ENCODE results near the gene SLC38A4. TPM values are rescaled to one million over a fixed set of nuclear protein-coding genes. Genes with fewer than 3 reads are reported as not detected.

SLC38A4 gene
- total and polyA plus RNA-seq, 8 donors = 0.12 to 16.7 (median 8.4) TPM; not detected in 4

- H3K4me1 ChIP-seq = no peaks in the 10 kb centered on the region
- peaks cover 0 to 4% (median 0%) of the 10 kb centered on the region in 4 donors for H3K9me3 ChIP-seq
- no peak overlapping the region for H3K4me3 ChIP-seq
- no peaks in the 10 kb centered on the region for H3K36me3 ChIP-seq
- peak in 1 of 2 donors; percentile 32 for DNase-seq
- H3K27me3 ChIP-seq = no peaks in the 10 kb centered on the region
- intact Hi-C loops (cut with DNase I; ENCODE audit: low total_unique reads) = no loop called here
- WGBS, 5 donors = 55 to 69% (median 62%) methylated on average over 3 of the region's 3 CpGs
- no peak for TF ChIP-seq POLR2AphosphoS5 (IDR thresholded peaks at IDR 0.05)
- TF ChIP-seq POLR2A (IDR thresholded peaks at IDR 0.05) = no peak
- H3K27ac ChIP-seq = no peak overlapping the region
These were observed 102.0 kb downstream of the SLC38A4 start for GRCh38 chr12:46723629-46724419.

- Histone ChIP-seq H3K4me1 (no peaks in the 10 kb centered on the region), H3K27ac (no peak overlapping the region), H3K9me3 (peaks cover 0 to 4% (median 0%) of the 10 kb centered on the region in 4 donors), H3K36me3 (no peaks in the 10 kb centered on the region), H3K27me3 (no peaks in the 10 kb centered on the region), H3K4me3 (no peak overlapping the region)
- intact Hi-C loops (cut with DNase I; ENCODE audit: low total_unique reads) = no loop called here
- WGBS, 5 donors = 47 to 72% (median 70%) methylated on average over 3 of the region's 3 CpGs
- no peak for TF ChIP-seq POLR2AphosphoS5 (IDR thresholded peaks at IDR 0.05)
- no peak for TF ChIP-seq CTCF (IDR thresholded peaks at IDR 0.05)
- TF ChIP-seq EP300 (IDR thresholded peaks at IDR 0.05) = no peak
- no peak for TF ChIP-seq POLR2A (IDR thresholded peaks at IDR 0.05)
- peak in 1 of 2 donors; percentile 50 for DNase-seq
These were observed 103.2 kb downstream of the SLC38A4 start for GRCh38 chr12:46722394-46723185.

- DNase-seq = no peak
- intact Hi-C loops (cut with DNase I; ENCODE audit: low total_unique reads) = no loop called here
- Histone ChIP-seq H3K4me1 (no peaks in the 10 kb centered on the region), H3K27ac (no peak overlapping the region), H3K9me3 (no peaks in the 10 kb centered on the region), H3K36me3 (no peaks in the 10 kb centered on the region), H3K27me3 (no peaks in the 10 kb centered on the region), H3K4me3 (no peak overlapping the region)
- TF ChIP-seq POLR2A (IDR thresholded peaks at IDR 0.05) (no peak), POLR2AphosphoS5 (IDR thresholded peaks at IDR 0.05) (no peak), CTCF (IDR thresholded peaks at IDR 0.05) (no peak), EP300 (IDR thresholded peaks at IDR 0.05) (no peak)
- WGBS, 5 donors = 89 to 95% (median 90%) methylated on average over 3 of the region's 3 CpGs
These were observed 107.3 kb downstream of the SLC38A4 start for GRCh38 chr12:46718495-46718894.

GRCh38 chr12:46717868-46718267 lies 107.9 kb downstream of the SLC38A4 start:
- peak in 1 of 2 donors; percentile 20 for DNase-seq
- no peaks in the 10 kb centered on the region for H3K27me3 ChIP-seq
- H3K36me3 ChIP-seq = no peaks in the 10 kb centered on the region
- intact Hi-C loops (cut with DNase I; ENCODE audit: low total_unique reads) = no loop called here
- 74 to 89% (median 87%) methylated on average over 3 of the region's 3 CpGs for WGBS, 5 donors
- no peak overlapping the region for H3K4me3 ChIP-seq
- TF ChIP-seq POLR2AphosphoS5 (IDR thresholded peaks at IDR 0.05) (no peak), CTCF (IDR thresholded peaks at IDR 0.05) (no peak), EP300 (IDR thresholded peaks at IDR 0.05) (no peak), POLR2A (IDR thresholded peaks at IDR 0.05) (no peak)
- no peaks in the 10 kb centered on the region for H3K4me1 ChIP-seq
- H3K27ac ChIP-seq = no peak overlapping the region
- H3K9me3 ChIP-seq = no peaks in the 10 kb centered on the region
